Mesenchymal stem cell (in vitro differentiated cells and primary cell): Measurements from ENCODE around the gene GALNT7. TPM values are rescaled to one million over a fixed set of nuclear protein-coding genes. Genes with fewer than 3 reads are reported as not detected.
"Not testable (repeated sequence)": the region's sequence is repeated elsewhere in the genome, so short reads cannot be mapped to it uniquely, and the experiment has no call there.

Source experiments
- DNase-seq: peaks from one replicate; pipeline ENCODE4 v3.0.0-alpha.2; 2013
- H2AFZ ChIP-seq: one replicate; pipeline ENCODE4 v1.6.1; 2013; ENCODE audit warnings: low read depth, mild to moderate bottlenecking, control low read depth, inconsistent platforms, low read length, moderate library complexity
- H2AK5ac ChIP-seq: 2 replicates; pipeline ENCODE4 v1.6.1; 2013; ENCODE audit warnings: low read length, moderate library complexity, mild to moderate bottlenecking, inconsistent platforms; ENCODE audit not compliant: severe bottlenecking
- H2BK120ac ChIP-seq: one replicate; pipeline ENCODE4 v1.6.1; 2013; ENCODE audit warnings: low read depth, mild to moderate bottlenecking, inconsistent platforms, low read length, moderate library complexity
- H2BK12ac ChIP-seq, 2 experiments: one replicate each; pipeline ENCODE4 v1.6.1; 2013; ENCODE audit warnings: inconsistent platforms in 2 of 2, low read length in 2 of 2, mild to moderate bottlenecking in 2 of 2, moderate library complexity in 2 of 2, control low read depth in 1 of 2
- H2BK15ac ChIP-seq: one replicate; pipeline ENCODE4 v1.6.1; 2013; ENCODE audit warnings: mild to moderate bottlenecking, low read depth, inconsistent platforms; ENCODE audit not compliant: poor library complexity, severe bottlenecking
- H2BK5ac ChIP-seq: 2 replicates; pipeline ENCODE4 v1.6.1; 2013; ENCODE audit warnings: low read depth, mild to moderate bottlenecking, low read length, control low read depth, inconsistent platforms; ENCODE audit not compliant: poor library complexity, severe bottlenecking
- H3K14ac ChIP-seq, 2 experiments: one replicate each; pipeline ENCODE4 v1.6.1; 2013; ENCODE audit warnings: inconsistent platforms in 2 of 2, low read length in 2 of 2, control low read depth in 1 of 2, mild to moderate bottlenecking in 1 of 2, moderate library complexity in 1 of 2
- H3K18ac ChIP-seq, 2 experiments: one replicate each; pipeline ENCODE4 v1.6.1; 2013; ENCODE audit warnings: inconsistent platforms in 2 of 2, low read length in 2 of 2, control low read depth in 1 of 2, low read depth in 1 of 2, mild to moderate bottlenecking in 1 of 2
- H3K23ac ChIP-seq, 2 experiments: one replicate each; pipeline ENCODE4 v1.6.1; 2013; ENCODE audit warnings: inconsistent platforms in 2 of 2, low read length in 2 of 2, mild to moderate bottlenecking in 2 of 2, moderate library complexity in 2 of 2, control low read depth in 1 of 2
- H3K27ac ChIP-seq: 2 replicates; pipeline ENCODE4 v1.5.1; 2013; ENCODE audit warnings: mild to moderate bottlenecking, moderate library complexity, low read length, control low read depth, inconsistent platforms; ENCODE audit not compliant: poor library complexity, severe bottlenecking
- H3K27me3 ChIP-seq, 2 experiments: 2 replicates each; pipeline versions ENCODE4 v1.6.1 to v1.7.0; 2013; ENCODE audit warnings: low read length in 2 of 2, mild to moderate bottlenecking in 2 of 2, moderate library complexity in 2 of 2, control low read depth in 1 of 2, inconsistent platforms in 1 of 2; ENCODE audit not compliant: control insufficient read depth in 1 of 2, insufficient read depth in 1 of 2
- H3K36me3 ChIP-seq, 2 experiments: 2 replicates each; pipeline versions ENCODE4 v1.6.1 to v1.7.0; 2013; ENCODE audit warnings: low read length in 2 of 2, control low read depth in 1 of 2, inconsistent platforms in 1 of 2, low read depth in 1 of 2, mild to moderate bottlenecking in 1 of 2; ENCODE audit not compliant: insufficient read depth in 2 of 2, control insufficient read depth in 1 of 2
- H3K4ac ChIP-seq, 2 experiments: one replicate each; pipeline ENCODE4 v1.6.1; 2013; ENCODE audit warnings: inconsistent platforms in 2 of 2, low read length in 2 of 2, mild to moderate bottlenecking in 2 of 2, moderate library complexity in 2 of 2, control low read depth in 1 of 2, low read depth in 1 of 2
- H3K4me1 ChIP-seq: 2 replicates; pipeline ENCODE4 v1.6.1; 2013; ENCODE audit warnings: low read depth, low read length, control low read depth; ENCODE audit not compliant: control insufficient read depth, insufficient read depth
- H3K4me2 ChIP-seq: 2 replicates; pipeline ENCODE4 v1.6.1; 2013; ENCODE audit warnings: low read length, mild to moderate bottlenecking, inconsistent platforms; ENCODE audit not compliant: poor library complexity, severe bottlenecking
- H3K4me3 ChIP-seq, 2 experiments: 2 replicates each; pipeline versions ENCODE4 v1.5.1 to v1.7.0; 2013; ENCODE audit warnings: low read length in 2 of 2, mild to moderate bottlenecking in 2 of 2, control low read depth in 1 of 2, low read depth in 1 of 2; ENCODE audit not compliant: insufficient read depth in 1 of 2
- H3K79me1 ChIP-seq: replicated peaks from 2 replicates; pipeline ENCODE4 v1.6.1; 2013; ENCODE audit warnings: mild to moderate bottlenecking, control low read depth, low read length, inconsistent platforms; ENCODE audit not compliant: poor library complexity, severe bottlenecking
- H3K9ac ChIP-seq: 2 replicates; pipeline ENCODE4 v1.7.0; 2013; ENCODE audit warnings: mild to moderate bottlenecking, low read length, moderate library complexity
- H3K9me3 ChIP-seq: 2 replicates; pipeline ENCODE4 v1.7.0; 2013; ENCODE audit warnings: mild to moderate bottlenecking, low read length; ENCODE audit not compliant: control insufficient read depth
- H4K8ac ChIP-seq: one replicate; pipeline ENCODE4 v1.6.1; 2013; ENCODE audit warnings: inconsistent platforms, mild to moderate bottlenecking, low read length, moderate library complexity
- H4K91ac ChIP-seq: one replicate; pipeline ENCODE4 v1.6.1; 2013; ENCODE audit warnings: mild to moderate bottlenecking, low read length, inconsistent platforms
- WGBS: methylation state at CpG from one replicate; pipeline ENCODE4 v1.1.7; 2013; ENCODE audit warnings: mixed read lengths; 5-methylcytosine and 5-hydroxymethylcytosine counted together
- polyA plus RNA-seq, 2 experiments: library from polyadenylated mRNA; stranded (reverse); fragments of 200-250 nt; gene quantifications; one replicate each; pipeline ENCODE4 v1.2.3, GENCODE V29; 2013

Gene GALNT7, protein sequence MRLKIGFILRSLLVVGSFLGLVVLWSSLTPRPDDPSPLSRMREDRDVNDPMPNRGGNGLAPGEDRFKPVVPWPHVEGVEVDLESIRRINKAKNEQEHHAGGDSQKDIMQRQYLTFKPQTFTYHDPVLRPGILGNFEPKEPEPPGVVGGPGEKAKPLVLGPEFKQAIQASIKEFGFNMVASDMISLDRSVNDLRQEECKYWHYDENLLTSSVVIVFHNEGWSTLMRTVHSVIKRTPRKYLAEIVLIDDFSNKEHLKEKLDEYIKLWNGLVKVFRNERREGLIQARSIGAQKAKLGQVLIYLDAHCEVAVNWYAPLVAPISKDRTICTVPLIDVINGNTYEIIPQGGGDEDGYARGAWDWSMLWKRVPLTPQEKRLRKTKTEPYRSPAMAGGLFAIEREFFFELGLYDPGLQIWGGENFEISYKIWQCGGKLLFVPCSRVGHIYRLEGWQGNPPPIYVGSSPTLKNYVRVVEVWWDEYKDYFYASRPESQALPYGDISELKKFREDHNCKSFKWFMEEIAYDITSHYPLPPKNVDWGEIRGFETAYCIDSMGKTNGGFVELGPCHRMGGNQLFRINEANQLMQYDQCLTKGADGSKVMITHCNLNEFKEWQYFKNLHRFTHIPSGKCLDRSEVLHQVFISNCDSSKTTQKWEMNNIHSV
- polyA plus RNA-seq (2013, experiment 1 of 2): 20.9 TPM
- polyA plus RNA-seq (2013, experiment 2 of 2): 21.9 TPM

DNA sequence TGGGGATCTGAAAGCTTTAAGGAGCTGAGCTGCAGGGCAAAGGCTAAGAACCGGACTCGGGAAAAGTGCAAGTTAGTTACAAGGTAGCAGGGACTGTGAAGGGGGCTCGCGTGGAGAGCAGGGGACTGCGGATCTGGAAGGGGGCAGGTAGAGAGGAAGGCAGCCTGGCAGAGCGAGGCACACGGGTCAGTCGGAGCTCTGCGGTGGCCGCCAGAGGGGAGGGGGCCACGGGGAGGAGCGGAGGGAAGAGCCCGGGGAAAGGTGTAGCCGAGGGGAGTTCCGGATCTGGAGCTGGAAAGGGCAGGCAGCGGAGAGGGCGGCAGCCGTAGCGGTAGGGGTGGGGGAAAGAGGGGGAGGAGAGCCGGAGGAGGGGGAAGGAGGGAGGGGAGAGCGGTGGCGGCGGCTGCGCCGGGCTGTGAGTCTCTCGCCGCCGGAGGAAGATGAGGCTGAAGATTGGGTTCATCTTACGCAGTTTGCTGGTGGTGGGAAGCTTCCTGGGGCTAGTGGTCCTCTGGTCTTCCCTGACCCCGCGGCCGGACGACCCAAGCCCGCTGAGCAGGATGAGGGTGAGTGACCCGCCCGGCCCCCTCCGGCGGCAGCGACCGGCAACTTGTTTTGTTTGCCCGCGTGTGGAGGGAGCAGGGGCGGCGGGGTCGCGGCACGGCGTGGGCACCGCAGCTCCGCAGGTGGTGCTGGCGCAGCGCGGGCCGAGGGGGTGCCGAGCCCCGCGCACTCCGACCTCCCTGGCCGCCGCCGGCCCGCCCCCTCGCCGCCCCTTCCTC lies at the start of gene GALNT7:
Gene GALNT7, plus strand, starts transcription at position 416 of the 782 bp plus-strand sequence. Its CDS starts 25 bp downstream, at position 441.
- Histone ChIP-seq H3K4ac (peak within 1 kb of the TSS; percentile 73 to 88), H2AK5ac (peak within 1 kb of the TSS; percentile 56), H2BK120ac (peak within 1 kb of the TSS; percentile 94), H3K14ac (peak within 1 kb of the TSS in 1 of 2 experiments; percentile 74), H2BK12ac (peak within 1 kb of the TSS; percentile 23 to 96), H3K18ac (peak within 1 kb of the TSS; percentile 92 to 96), H3K9ac (peak within 1 kb of the TSS; percentile 90), H2BK5ac (peak within 1 kb of the TSS; percentile 99), H3K23ac (peak within 1 kb of the TSS in 1 of 2 experiments; percentile 72), H4K91ac (peak within 1 kb of the TSS; percentile 68), H3K27me3 (no peaks in the 10 kb centered on the region), H3K4me3 (peak within 1 kb of the TSS; percentile 93 to 95), H3K79me1 (peaks cover 4% of the 10 kb centered on the region), H3K4me1 (peaks cover 11% of the 10 kb centered on the region), H4K8ac (peak within 1 kb of the TSS; percentile 64), H2AFZ (peak within 1 kb of the TSS; percentile 83), H3K36me3 (peaks cover 3 to 26% of the 10 kb centered on the region in 2 experiments), H2BK15ac (peak within 1 kb of the TSS; percentile 97), H3K9me3 (no peaks in the 10 kb centered on the region), H3K27ac (peak within 1 kb of the TSS; percentile 98), H3K4me2 (peak within 1 kb of the TSS; percentile 84)
- DNase-seq: peak; percentile 69
- WGBS: 1% methylated on average over 32 of the region's 64 CpGs

DNA sequence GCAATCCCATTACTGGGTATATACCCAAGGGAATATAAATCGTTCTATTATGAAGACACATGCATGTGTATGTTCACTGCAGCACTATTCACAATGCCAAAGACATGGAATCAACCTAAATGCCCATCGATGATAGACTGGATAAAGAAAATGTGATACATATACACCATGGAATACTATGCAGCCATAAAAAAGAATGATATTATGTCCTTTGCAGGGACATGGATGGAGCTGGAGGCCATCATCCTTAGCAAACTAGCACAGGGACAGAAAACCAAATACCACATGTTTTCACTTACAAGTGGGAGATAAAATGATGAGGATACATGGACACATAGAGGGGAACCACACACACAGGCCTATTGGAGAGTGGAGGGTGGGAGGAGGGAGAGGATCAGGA lies 49.8 kb upstream of the GALNT7 start:
- no CpG with 5 or more reads among the region's 2 CpGs for WGBS
- not testable (repeated sequence) for H2BK15ac ChIP-seq, H4K8ac ChIP-seq, H2BK5ac ChIP-seq, H2BK12ac ChIP-seq, DNase-seq, H2AFZ ChIP-seq, H3K23ac ChIP-seq, H3K4me3 ChIP-seq, H2AK5ac ChIP-seq, H2BK120ac ChIP-seq, H4K91ac ChIP-seq, H3K18ac ChIP-seq, H3K79me1 ChIP-seq, H3K14ac ChIP-seq, H3K9me3 ChIP-seq, H3K27me3 ChIP-seq, H3K27ac ChIP-seq, H3K36me3 ChIP-seq, H3K4ac ChIP-seq, H3K4me2 ChIP-seq, H3K9ac ChIP-seq, H3K4me1 ChIP-seq

DNA sequence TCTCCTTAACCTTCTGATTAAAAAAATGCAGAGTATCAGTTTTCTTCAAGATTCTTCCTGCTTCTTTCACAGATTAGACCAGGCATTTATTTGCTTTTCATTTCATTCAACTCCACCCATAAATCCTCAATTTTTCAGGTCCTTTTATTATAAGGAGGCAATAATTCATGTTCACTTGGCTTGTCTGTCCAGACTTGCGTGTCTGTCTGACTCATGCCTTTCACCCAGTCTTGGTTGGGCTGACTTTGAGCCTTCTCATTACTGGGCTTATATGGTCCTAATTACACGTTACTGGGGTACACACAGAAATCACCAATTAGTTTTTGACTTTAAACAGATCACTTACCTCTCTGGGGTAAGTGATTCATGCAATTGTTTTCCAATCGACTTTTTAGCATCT lies 48.8 kb upstream of the GALNT7 start:
- H3K27me3 ChIP-seq: no peaks in the 10 kb centered on the region
- no peaks in the 10 kb centered on the region for H3K36me3 ChIP-seq
- peak overlapping the region; percentile 55 for H3K27ac ChIP-seq
- H2BK5ac ChIP-seq: no peak overlapping the region
- no peak overlapping the region for H4K8ac ChIP-seq
- no peak overlapping the region for H4K91ac ChIP-seq
- H3K9me3 ChIP-seq: no peaks in the 10 kb centered on the region
- H3K18ac ChIP-seq: no peak overlapping the region
- H3K14ac ChIP-seq: no peak overlapping the region
- H2BK15ac ChIP-seq: no peak overlapping the region
- 50% methylated on average over 2 of the region's 3 CpGs for WGBS
- H2AK5ac ChIP-seq: no peak overlapping the region
- no peak overlapping the region for H3K4ac ChIP-seq
- H2BK120ac ChIP-seq: no peak overlapping the region
- H3K23ac ChIP-seq: no peak overlapping the region
- no peak overlapping the region for H2BK12ac ChIP-seq
- peaks cover 4% of the 10 kb centered on the region for H3K4me1 ChIP-seq
- no peak overlapping the region for H3K9ac ChIP-seq
- H3K4me3 ChIP-seq: no peak overlapping the region
- no peak overlapping the region for H2AFZ ChIP-seq
- no peaks in the 10 kb centered on the region for H3K79me1 ChIP-seq
- peak; percentile 16 for DNase-seq
- no peak overlapping the region for H3K4me2 ChIP-seq
